HS-5 (cell line): Measurements from ENCODE around the gene TGFA.

ENCODE experiments used
- DNase-seq: peaks from one replicate; pipeline ENCODE4 v3.0.0-alpha.2; 2012; ENCODE audit warnings: low read depth

The TGFA gene

GRCh38 chr2:70463581-70463980 is 90.0 kb downstream of the TGFA start:
- DNase-seq: no peak

GRCh38 chr2:70461981-70462876 is 91.4 kb downstream of the TGFA start:
- DNase-seq: no peak

GRCh38 chr2:70461414-70461813 is 92.2 kb downstream of the TGFA start:
- DNase-seq: no peak

GRCh38 chr2:70460333-70460732 is 93.3 kb downstream of the TGFA start:
- no peak for DNase-seq

GRCh38 chr2:70458661-70459060 is 95.0 kb downstream of the TGFA start:
- no peak for DNase-seq

GRCh38 chr2:70456585-70457495 is 96.8 kb downstream of the TGFA start:
- no peak for DNase-seq

GRCh38 chr2:70454936-70455544 is 98.6 kb downstream of the TGFA start:
- no peak for DNase-seq

- DNase-seq: no peak
Measured at GRCh38 chr2:70450641-70451250, 102.9 kb downstream of the TGFA start.

GRCh38 chr2:70448041-70448440 is 105.6 kb downstream of the TGFA start:
- DNase-seq: no peak

- no peak for DNase-seq
Measured at GRCh38 chr2:70443726-70444125, 109.9 kb downstream of the TGFA start.

GRCh38 chr2:70443078-70443465 is 110.6 kb downstream of the TGFA start:
- DNase-seq: no peak

- no peak for DNase-seq
Measured at GRCh38 chr2:70442301-70443077, 111.1 kb downstream of the TGFA start.

GRCh38 chr2:70440621-70441020 is 113.0 kb downstream of the TGFA start:
- DNase-seq: no peak

GRCh38 chr2:70435138-70435537 is 118.5 kb downstream of the TGFA start:
- DNase-seq: no peak

- no peak for DNase-seq
Measured at GRCh38 chr2:70433315-70433714, 120.3 kb downstream of the TGFA start.

GRCh38 chr2:70431716-70432347 is 121.8 kb downstream of the TGFA start:
- DNase-seq: no peak

GRCh38 chr2:70426341-70426740 is 127.3 kb downstream of the TGFA start:
- DNase-seq: no peak

GRCh38 chr2:70425682-70426301 is 127.8 kb downstream of the TGFA start:
- no peak for DNase-seq

GRCh38 chr2:70420740-70421139 is 132.9 kb downstream of the TGFA start:
- no peak for DNase-seq

GRCh38 chr2:70420143-70420542 is 133.5 kb downstream of the TGFA start:
- no peak for DNase-seq
